Measurements from ENCODE around the gene TMC4.
A peak's percentile ranks its signal among the peaks of the same experiment; 100 is the strongest.

TMC4 gene

GRCh38 chr19:54133312-54133956 is 39.5 kb downstream of the TMC4 start:
- no peak for DNase-seq (ENCODE audit: low read depth in 2 of 3, low spot score in 2 of 3)

GRCh38 chr19:54129617-54129996 is 43.4 kb downstream of the TMC4 start:
- no peak for DNase-seq (ENCODE audit: low read depth in 2 of 3, low spot score in 2 of 3)

GRCh38 chr19:54128796-54129616 is 44.0 kb downstream of the TMC4 start:
- DNase-seq (ENCODE audit: low read depth in 2 of 3, low spot score in 2 of 3) = no peak

DNA sequence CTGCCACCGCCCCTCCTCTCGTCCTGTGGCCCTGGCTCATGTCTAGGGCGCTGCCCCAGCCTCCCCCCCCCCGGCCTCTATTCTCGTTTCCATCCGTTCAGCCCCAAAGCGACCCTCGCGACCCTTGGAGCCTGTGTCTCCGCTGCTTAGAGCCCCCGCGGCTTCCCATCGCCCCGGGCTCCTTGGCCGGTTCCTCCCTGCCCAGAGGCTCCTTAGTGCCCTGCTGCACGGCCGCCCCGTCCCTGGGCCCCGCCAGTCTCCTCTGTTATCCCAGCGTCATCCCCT is 44.6 kb downstream of the TMC4 start:
- no peak for DNase-seq (ENCODE audit: low read depth in 2 of 3, low spot score in 2 of 3)

DNA sequence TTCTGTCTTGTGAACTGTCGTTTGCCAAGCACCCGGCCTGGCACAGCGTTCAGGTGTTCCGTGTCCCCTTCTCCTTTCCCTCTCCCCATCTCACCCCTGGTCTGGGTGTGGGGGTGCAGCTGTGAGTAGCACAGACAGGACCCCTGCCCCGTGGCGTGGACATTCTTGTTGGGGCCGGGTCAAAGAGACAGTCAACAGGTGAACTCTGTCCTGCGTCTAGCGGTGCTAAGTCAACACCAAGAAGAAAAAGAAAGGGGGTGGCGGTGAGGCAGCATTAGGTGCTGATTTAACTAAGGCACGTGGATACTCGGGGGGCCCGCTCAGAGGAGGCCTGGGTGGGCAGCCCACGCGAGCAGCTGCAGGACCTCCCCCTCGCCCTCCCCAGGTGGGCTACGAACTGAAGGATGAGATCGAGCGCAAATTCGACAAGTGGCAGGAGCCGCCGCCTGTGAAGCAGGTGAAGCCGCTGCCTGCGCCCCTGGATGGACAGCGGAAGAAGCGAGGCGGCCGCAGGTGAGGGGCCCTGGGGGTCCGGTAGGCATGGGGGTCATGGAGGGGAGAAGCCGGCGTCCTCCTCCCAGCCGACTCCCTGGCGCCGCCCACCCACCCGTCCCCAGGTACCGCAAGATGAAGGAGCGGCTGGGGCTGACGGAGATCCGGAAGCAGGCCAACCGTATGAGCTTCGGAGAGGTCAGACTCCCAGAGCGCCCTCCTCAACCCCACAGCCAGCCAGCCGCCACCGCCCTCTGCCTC is 45.1 kb downstream of the TMC4 start:
- DNase-seq (ENCODE audit: low read depth in 2 of 3, low spot score in 2 of 3) = no peak

- DNase-seq (ENCODE audit: low read depth in 2 of 3, low spot score in 2 of 3) = no peak
Measured at GRCh38 chr19:54125713-54126112, 47.2 kb downstream of the TMC4 start.

DNA sequence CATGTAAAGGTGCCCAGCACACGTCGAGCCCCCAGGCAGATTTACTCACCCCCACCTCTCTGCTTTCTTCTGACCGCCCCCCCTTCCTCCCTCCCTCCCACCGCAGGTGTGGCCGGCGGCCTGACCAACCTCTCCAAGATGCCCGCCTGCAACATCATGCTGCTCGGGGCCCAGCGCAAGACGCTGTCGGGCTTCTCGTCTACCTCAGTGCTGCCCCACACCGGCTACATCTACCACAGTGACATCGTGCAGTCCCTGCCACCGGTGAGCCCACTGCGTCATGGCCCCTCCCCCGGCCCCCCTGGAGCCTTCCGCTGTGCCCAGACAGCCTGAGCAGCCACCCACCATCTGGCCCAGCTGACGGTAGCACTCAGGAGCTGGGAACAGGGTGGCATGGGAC is 48.6 kb downstream of the TMC4 start:
- DNase-seq (ENCODE audit: low read depth in 2 of 3, low spot score in 2 of 3) = no peak

- no peak for DNase-seq (ENCODE audit: low read depth in 2 of 3, low spot score in 2 of 3)
Measured at GRCh38 chr19:54123682-54124081, 49.3 kb downstream of the TMC4 start.

DNA sequence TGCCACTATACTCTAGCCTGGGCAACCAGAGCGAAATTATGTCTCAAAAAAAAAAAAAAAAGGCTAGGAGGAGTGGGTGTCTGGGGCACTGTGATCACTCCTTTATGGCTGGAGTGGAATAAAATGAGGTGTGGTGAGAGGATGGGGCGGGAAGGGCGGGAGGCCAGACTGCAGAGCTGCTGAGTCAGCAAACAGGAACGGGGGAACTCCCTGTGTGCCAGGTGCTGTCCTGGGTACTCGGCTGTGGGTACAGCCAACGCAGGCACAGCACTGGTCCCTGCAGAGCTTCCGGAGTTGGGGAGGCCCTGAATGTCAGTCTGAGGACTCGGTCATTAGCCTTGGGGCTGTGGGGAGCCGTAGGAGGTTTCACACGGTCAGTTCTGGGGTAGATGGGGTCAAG is 51.7 kb downstream of the TMC4 start:
- DNase-seq (ENCODE audit: low read depth in 2 of 3, low spot score in 2 of 3) = no peak

GRCh38 chr19:54115109-54116063 is 57.6 kb downstream of the TMC4 start, which contains the start of the genes PRPF31 and TFPT:
Gene PRPF31 (plus strand): TSS chr19:54115754. CDS start chr19:54118279, 2,525 bp downstream.
Gene TFPT (minus strand): TSS chr19:54115657. CDS start chr19:54115269, 388 bp downstream.
- peak; percentile 83 to 96 (median 96) for DNase-seq (ENCODE audit: low read depth in 2 of 3, low spot score in 2 of 3)

DNA sequence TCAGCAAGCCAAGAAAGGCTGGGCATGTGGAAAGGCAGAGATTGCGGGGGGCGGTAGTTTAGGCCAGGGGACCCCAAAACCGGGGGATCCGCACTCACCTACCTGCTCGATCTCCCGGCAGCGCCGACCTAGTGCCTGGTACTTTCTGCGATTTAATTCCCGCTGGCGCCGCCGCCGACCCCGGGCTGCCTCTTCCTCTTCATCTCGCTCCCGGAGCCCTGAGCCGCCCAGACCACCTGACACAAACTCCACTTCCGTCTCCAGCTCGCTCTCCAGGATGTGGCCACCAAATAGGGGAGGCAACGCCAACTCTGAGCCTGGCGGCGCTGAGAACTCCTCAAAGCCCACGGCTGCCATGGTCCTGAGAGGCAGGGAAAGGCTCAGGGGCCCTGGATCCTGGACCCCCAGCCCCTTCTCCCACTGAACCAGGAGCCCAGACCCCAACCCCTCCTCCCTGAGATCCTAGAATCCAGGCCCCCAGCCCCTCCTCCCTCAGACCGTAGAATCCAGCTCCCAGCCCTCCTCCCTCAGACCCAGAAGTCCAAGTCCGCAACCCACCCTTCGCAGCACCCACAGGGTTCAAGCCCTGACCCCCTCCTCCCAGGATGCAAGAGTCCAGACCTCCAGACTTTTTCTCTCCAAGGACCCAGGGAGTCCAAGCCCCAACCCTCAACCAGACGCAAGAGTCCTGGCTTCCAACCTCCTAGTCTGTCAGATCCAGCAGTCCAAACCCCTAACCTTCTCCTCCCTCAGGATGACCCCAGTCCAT is 58.4 kb downstream of the TMC4 start:
- DNase-seq (ENCODE audit: low read depth in 2 of 3, low spot score in 2 of 3) = no peak

Measured in activated CD8-positive, alpha-beta memory T cell treated with anti-CD3 and anti-CD28 coated beads for 48 hours (primary cell).